ENCODE data around the gene FBXL19.
A peak's percentile ranks its signal among the peaks of the same experiment; 100 is the strongest.

GRCh38 chr16:30874821-30875717 is 48.3 kb upstream of the FBXL19 start:
- TF ChIP-seq POLR2A (IDR thresholded peaks at IDR 0.05) = peak in 1 of 2 donors; percentile 59
- TF ChIP-seq CTCF (IDR thresholded peaks at IDR 0.05) = no peak

All from vagina (tissue), 2 donors.